HCT116 (cell line): Measurements from ENCODE around the gene RANGRF. TPM values are rescaled to one million over a fixed set of nuclear protein-coding genes. Genes with fewer than 3 reads are reported as not detected.

Experiments
- ATAC-seq: fragments of 200-7000 bp; cut with Tn5 transposase; 2 replicates; pipeline ENCODE4 v1.9.1; 2020; ENCODE audit warnings: mild to moderate bottlenecking, moderate library complexity
- BruUV-seq: library from RNA; stranded (reverse); fragments of 400-500 nt; replicated peaks from 2 replicates; lab custom pipeline; 2021; lab: Mats Ljungman, UMichigan
- CTCF ChIA-PET: fragments of 300-600 bp; sonication (Branson Sonifier 250); formaldehyde crosslinking; loops from one replicate; lab custom pipeline; 2021; ENCODE audit warnings: antibody characterized with exemption; lab: Charles Lee
- POLR2A ChIA-PET: fragments of 300-600, 350-600 bp; sonication (Branson Sonifier 250); formaldehyde crosslinking; loops from one replicate; lab custom pipeline; 2021; ENCODE audit warnings: antibody characterized with exemption; lab: Charles Lee
- RAD21 ChIA-PET, 2 experiments: fragments of 300-600 bp; sonication (Branson Sonifier 250); formaldehyde crosslinking; loops; one replicate each; lab custom pipeline; 2023; ENCODE audit warnings: low total read pairs in 2 of 2; ENCODE audit not compliant: uncharacterized antibody in 2 of 2, unreplicated experiment in 2 of 2, low non-redundant PET in 1 of 2; lab: Charles Lee
- DNase-seq: peaks from one replicate; pipeline ENCODE4 v3.0.0-alpha.2; 2010; ENCODE audit warnings: low read depth, low spot score
- H2AFZ ChIP-seq: fragments of 200-600 bp; shearing (Covaris generic), sonication (generic); 2 replicates; pipeline ENCODE4 v1.6.1; 2017; ENCODE audit warnings: low read depth, mixed run types, mixed read lengths, antibody characterized with exemption, low read length; ENCODE audit not compliant: poor library complexity, severe bottlenecking
- H3K27ac ChIP-seq: 2 replicates; pipeline ENCODE4 v1.5.1; 2012; ENCODE audit warnings: low read depth, low read length
- H3K27me3 ChIP-seq: fragments of 200-600 bp; sonication (generic); 2 replicates; pipeline ENCODE4 v1.6.1; 2016; ENCODE audit warnings: mixed run types, low read length, mixed read lengths; ENCODE audit not compliant: insufficient read depth
- H3K36me3 ChIP-seq, 2 experiments: fragments of 200-500 bp in 1 of 2; fragments of 200-600 bp in 1 of 2; sonication (Bioruptor generic) in 1 of 2; sonication (generic) in 1 of 2; 2 replicates each; pipeline versions ENCODE4 v1.5.1 to v1.6.1; 2014 to 2016; ENCODE audit warnings: low read length in 2 of 2, inconsistent platforms in 1 of 2, mixed read lengths in 1 of 2, mixed run types in 1 of 2; ENCODE audit not compliant: insufficient read depth in 2 of 2, control insufficient read depth in 1 of 2
- H3K4me1 ChIP-seq, 2 experiments: fragments of 200-600 bp in 1 of 2; sonication (generic) in 1 of 2; 2 replicates each; pipeline versions ENCODE4 v1.5.1 to v1.6.1; 2012 to 2017; ENCODE audit warnings: low read length in 2 of 2, inconsistent platforms in 1 of 2, mild to moderate bottlenecking in 1 of 2, mixed read lengths in 1 of 2, mixed run types in 1 of 2, moderate library complexity in 1 of 2; ENCODE audit not compliant: insufficient read depth in 2 of 2, control insufficient read depth in 1 of 2
- H3K4me2 ChIP-seq: fragments of 200-600 bp; sonication (generic); 2 replicates; pipeline ENCODE4 v1.6.1; 2017; ENCODE audit warnings: mixed run types, low read length, mixed read lengths
- H3K4me3 ChIP-seq, 2 experiments: fragments of 200-600 bp in 1 of 2; sonication (generic) in 1 of 2; replicated peaks in 1 of 2; 2 replicates each; pipeline ENCODE4 v1.5.1; 2011 to 2016; ENCODE audit warnings: low read length in 2 of 2, control low read depth in 1 of 2, low read depth in 1 of 2, mild to moderate bottlenecking in 1 of 2, mixed read lengths in 1 of 2, mixed run types in 1 of 2
- H3K79me2 ChIP-seq: fragments of 200-600 bp; sonication (generic); 2 replicates; pipeline ENCODE4 v1.6.1; 2017; ENCODE audit warnings: mild to moderate bottlenecking, mixed run types, low read length, moderate library complexity, mixed read lengths; ENCODE audit not compliant: insufficient read depth
- H3K9ac ChIP-seq: fragments of 200-600 bp; sonication (generic); 2 replicates; pipeline ENCODE4 v1.6.1; 2016; ENCODE audit warnings: low read length, mixed read lengths
- H3K9me2 ChIP-seq: fragments of 200-600 bp; sonication (generic), shearing (Covaris generic); 2 replicates; pipeline ENCODE4 v1.6.1; 2017; ENCODE audit warnings: mixed run types, mild to moderate bottlenecking, moderate library complexity; ENCODE audit not compliant: insufficient read depth
- H3K9me3 ChIP-seq, 2 experiments: fragments of 200-500 bp in 1 of 2; fragments of 200-600 bp in 1 of 2; sonication (Bioruptor generic) in 1 of 2; sonication (generic) in 1 of 2; 2 replicates each; pipeline ENCODE4 v1.6.1; 2014 to 2017; ENCODE audit warnings: low read length in 2 of 2, mixed read lengths in 2 of 2, inconsistent platforms in 1 of 2, low read depth in 1 of 2, mild to moderate bottlenecking in 1 of 2, mixed run types in 1 of 2, moderate library complexity in 1 of 2; ENCODE audit not compliant: control insufficient read depth in 1 of 2, insufficient read depth in 1 of 2
- H4K20me1 ChIP-seq: fragments of 200-600 bp; sonication (generic), shearing (Covaris generic); 2 replicates; pipeline ENCODE4 v1.6.1; 2017; ENCODE audit warnings: mixed run types, mild to moderate bottlenecking, moderate library complexity; ENCODE audit not compliant: insufficient read depth
- ATF3 ChIP-seq: IDR thresholded peaks from 2 replicates; pipeline ENCODE4 v1.6.1; 2012
- CEBPB ChIP-seq: IDR thresholded peaks from 2 replicates; pipeline ENCODE4 v1.6.1; 2012; ENCODE audit warnings: low read depth
- EZH2phosphoT487 ChIP-seq: fragments of 200-600 bp; IDR thresholded peaks from 2 replicates; pipeline ENCODE4 v1.6.1; 2018; ENCODE audit warnings: antibody characterized with exemption, borderline replicate concordance
- POLR2AphosphoS5 ChIP-seq: IDR thresholded peaks from 2 replicates; pipeline ENCODE4 v1.6.1; 2011; ENCODE audit warnings: mild to moderate bottlenecking, low read depth, low read length, moderate library complexity
- RAD21 ChIP-seq: IDR thresholded peaks from 2 replicates; pipeline ENCODE4 v1.6.1; 2012; ENCODE audit warnings: low read depth, mild to moderate bottlenecking
- SRF ChIP-seq: IDR thresholded peaks from 2 replicates; pipeline ENCODE4 v1.6.1; 2012; ENCODE audit warnings: low read depth
- TCF7L2 ChIP-seq: IDR thresholded peaks from 2 replicates; pipeline ENCODE4 v1.7.0; 2011; ENCODE audit warnings: borderline replicate concordance, inconsistent platforms; ENCODE audit not compliant: insufficient read depth, insufficient read length; ENCODE audit errors: extremely low read depth
- YY1 ChIP-seq: IDR thresholded peaks from 2 replicates; pipeline ENCODE4 v1.6.1; 2011; ENCODE audit warnings: low read length, low read depth, moderate library complexity, mild to moderate bottlenecking; ENCODE audit not compliant: insufficient replicate concordance; ENCODE audit errors: extremely low read depth
- ZFX ChIP-seq: fragments of 450-650 bp; IDR thresholded peaks from 2 replicates; pipeline ENCODE4 v1.6.1; 2017
- intact Hi-C: fragments of 100-400 bp; cut with micrococcal nuclease; formaldehyde crosslinking; loops from 2 replicates; pipeline ENCODE4 v1.10.0; 2022
- total RNA-seq: library from RNA; stranded (reverse); gene quantifications from one replicate; pipeline ENCODE4 v1.2.1, GENCODE V29; 2021; ENCODE audit not compliant: unreplicated experiment

RANGRF gene
- total RNA-seq, 1 experiment from 2014 or later: 33.2 TPM

- no peak for TF ChIP-seq POLR2AphosphoS5
- TF ChIP-seq RAD21: no peak
- no peak for TF ChIP-seq SRF
Observed at GRCh38 chr17:8292639-8293395, 4.3 kb downstream of the RANGRF start (continued).

- ChIA-PET RAD21 (no interaction called here), CTCF (no interaction called here), POLR2A (interaction anchor here (1.2 to 2.2 kb wide), 6 partner anchors 10 to 104 kb away, joined by 3 to 25 read pairs (median 6); partner anchors contain the start of genes AURKB, BORCS6, CTC1 and PFAS)
- Histone ChIP-seq H3K27me3 (no peaks in the 10 kb centered on the region), H3K79me2 (no peaks in the 10 kb centered on the region), H3K36me3 (no peaks in the 10 kb centered on the region), H4K20me1 (no peaks in the 10 kb centered on the region), H3K4me1 (peaks cover 23 to 39% of the 10 kb centered on the region in 2 experiments), H3K9me2 (no peaks in the 10 kb centered on the region), H3K4me2 (peak overlapping the region; percentile 93), H3K9ac (peak overlapping the region; percentile 72), H3K9me3 (no peaks in the 10 kb centered on the region), H3K4me3 (peak overlapping the region; percentile 54 to 65), H3K27ac (peak overlapping the region; percentile 93), H2AFZ (no peak overlapping the region)
- no peak for ATAC-seq
- TF ChIP-seq YY1 (no peak), TCF7L2 (no peak), ZFX (no peak), EZH2phosphoT487 (no peak), ATF3 (no peak), CEBPB (no peak)
- BruUV-seq: no TSS peak
- intact Hi-C loops: no loop called here
- DNase-seq: no peak
Observed at GRCh38 chr17:8294361-8294760, 5.9 kb downstream of the RANGRF start.
